NCI-H146 treated with DMSO at 0.1 percent for 48 hours (cell line): ENCODE measurements around the gene TMEM41B.
"Not testable (repeated sequence)": the region's sequence is repeated elsewhere in the genome, so short reads cannot be mapped to it uniquely, and the experiment has no call there.

ENCODE experiments used
- DNase-seq: peaks from one replicate; lab custom pipeline; 2025; ENCODE audit not compliant: unreplicated experiment; lab: John Stamatoyannopoulos, UW

The TMEM41B gene

DNA sequence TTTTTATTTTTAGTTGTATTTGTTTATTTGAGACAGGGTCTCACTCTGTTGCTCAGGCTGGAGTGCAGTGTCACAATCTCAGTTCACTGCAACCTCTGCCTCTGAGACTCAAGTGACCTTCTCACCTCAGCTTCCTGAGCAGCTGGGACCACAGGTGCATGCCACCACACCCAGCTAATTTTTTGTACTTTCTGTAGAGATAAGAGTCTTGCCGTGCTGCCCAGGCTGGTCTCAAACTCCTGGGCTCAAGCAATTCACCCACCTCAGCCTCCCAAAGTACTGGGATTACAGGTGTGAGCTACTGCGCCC lies 53.6 kb downstream of the TMEM41B start:
- not testable (repeated sequence) for DNase-seq

DNA sequence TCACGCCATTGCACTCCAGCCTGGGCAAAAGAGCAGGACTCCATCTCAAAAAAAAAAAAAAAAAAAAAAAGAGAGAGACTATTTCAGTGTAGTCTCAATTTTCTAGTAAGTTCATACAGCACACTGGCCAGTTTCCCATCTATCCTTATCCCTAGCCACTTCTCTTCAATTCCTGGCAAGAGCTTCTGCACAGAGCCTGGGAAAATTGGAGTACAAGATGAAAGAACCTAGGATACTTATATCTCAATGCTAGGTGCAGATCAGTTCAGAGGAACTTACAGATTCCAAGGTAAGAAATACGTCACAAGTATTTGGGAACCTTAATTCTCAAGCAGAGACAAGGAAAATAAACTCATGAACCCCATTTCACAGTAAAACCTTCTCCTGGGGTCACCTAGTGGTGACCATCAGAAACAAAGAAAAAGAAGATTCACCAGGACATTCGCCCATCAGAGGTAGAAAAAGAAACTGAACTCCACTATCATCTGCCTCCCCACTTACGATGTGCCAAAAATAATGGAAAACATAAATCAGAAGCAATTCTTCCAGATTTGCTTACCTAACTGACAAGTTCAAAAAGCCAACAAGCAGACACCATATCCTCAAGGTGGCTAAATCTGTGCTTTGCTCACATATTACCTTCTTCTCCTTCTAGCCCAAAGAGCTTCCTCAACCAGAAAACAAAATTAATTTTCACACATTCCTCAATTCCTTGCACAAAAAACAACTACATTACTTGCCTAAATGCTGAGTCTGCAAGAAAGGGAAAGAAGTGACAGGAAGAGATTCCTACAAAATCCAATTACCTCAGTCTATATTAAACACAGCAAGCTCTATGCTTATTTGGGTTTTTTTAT lies 54.2 kb downstream of the TMEM41B start:
- no peak for DNase-seq

DNA sequence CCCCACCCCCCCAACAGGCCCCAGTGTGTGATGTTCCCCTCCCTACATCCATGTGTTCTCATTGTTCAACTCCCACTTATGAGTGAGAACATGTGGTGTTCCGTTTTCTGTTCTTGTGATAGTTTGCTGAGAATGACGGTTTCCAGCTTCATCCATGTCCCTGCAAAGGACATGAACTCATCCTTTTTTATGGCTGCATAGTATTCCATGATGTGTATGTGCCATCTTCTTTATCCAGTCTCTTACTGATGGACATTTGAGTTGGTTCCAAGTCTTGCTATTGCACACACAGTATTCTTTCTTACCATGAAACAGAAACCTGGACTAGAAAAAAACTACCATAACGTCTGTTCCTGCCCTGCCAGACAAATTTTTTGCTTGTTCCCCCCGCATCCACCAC lies 56.1 kb downstream of the TMEM41B start:
- DNase-seq = not testable (repeated sequence)

DNA sequence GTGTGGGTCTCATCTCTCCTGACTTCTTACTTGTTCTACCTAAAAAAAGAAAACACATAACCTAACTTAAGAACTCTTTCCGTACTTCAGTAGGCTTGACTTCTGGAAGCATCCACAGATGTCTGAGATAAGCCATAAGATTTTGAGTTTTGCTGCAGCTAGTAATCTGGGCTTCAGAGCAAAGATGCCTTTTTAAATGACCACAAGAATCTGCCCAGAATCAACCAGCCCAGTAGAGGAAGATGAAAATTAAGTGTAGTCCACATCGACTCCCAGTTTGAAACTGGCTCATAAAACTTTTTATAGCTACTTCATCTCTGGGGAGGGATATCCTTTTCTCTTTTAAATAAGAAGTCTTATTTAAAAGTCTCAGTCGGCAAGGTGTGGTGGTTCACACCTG lies 60.0 kb downstream of the TMEM41B start:
- DNase-seq = no peak

DNA sequence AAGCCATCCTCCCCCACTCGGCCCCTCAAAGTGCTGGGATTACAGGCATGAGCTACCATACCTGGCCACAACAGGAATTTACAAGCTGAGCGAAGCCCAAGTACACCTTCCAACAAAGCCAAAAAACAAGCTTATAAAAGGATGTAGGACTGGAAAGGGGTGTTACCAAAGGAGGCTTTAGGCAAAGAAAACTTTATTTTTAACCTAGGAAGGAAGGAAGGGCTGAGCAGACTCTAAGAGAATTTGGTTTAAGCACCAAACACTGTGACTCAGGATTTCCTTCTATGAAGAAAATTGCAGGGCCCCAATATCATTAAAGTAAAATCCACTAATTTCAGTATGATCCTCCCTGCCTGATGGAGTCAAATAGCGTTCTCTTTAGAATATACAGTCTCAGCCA lies 61.3 kb downstream of the TMEM41B start:
- DNase-seq = no peak

DNA sequence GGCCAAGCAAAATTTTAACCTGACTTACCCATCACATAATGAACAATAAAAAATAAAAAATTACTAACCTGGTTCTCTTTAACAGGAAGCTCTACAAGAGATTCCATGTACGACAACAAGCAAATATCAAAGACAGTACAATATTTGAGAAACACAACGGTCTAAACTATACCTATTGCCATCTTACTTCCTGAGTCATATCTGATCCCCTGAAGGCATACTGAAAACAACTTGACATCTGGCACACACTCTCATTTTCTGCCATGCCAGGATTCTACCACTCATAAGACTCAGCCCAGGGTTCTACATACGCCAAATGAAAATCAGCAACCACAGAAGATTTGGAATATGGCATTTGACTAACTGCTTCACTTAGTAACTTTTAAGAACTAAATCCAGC lies 63.1 kb downstream of the TMEM41B start:
- DNase-seq = no peak

DNA sequence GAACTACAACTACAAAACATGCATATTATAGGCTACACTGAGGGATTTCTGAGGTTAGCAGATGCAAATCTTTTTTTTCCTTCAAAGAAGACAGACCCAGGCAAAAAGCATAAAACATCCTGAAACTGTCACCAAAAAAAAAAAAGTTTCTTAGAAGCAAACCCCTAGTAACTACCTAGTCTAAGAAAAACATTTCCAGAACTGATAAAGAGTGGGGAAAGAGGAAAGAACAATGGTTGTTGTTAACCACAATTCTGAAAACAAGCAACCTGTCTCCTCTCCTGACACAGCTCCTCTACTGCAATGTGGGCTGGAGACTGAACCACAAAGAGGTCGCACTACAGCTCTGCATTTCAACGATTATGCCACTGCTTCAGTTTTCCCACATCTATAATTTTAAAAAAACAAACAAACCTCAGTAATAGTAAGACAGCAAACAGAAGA lies 64.2 kb downstream of the TMEM41B start:
- no peak for DNase-seq

DNA sequence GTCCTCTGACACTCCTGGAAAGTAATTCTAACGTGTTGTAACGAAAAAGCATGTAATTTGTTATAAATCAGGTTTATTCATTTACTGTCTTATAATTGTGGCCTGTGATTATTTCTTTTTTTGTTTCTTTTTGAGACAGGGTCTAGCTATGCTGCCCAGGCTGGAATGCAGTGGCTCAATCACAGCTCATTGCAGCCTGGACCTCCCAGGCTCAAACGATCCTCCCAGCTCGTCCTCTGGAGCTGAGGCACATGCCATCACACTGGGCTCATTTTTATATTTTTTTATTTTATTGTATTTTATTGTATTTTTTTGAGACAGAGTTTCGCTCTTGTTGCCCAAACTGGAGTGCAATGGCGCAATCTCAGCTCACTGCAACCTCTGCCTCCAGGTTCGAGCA lies 65.1 kb downstream of the TMEM41B start:
- no peak for DNase-seq

DNA sequence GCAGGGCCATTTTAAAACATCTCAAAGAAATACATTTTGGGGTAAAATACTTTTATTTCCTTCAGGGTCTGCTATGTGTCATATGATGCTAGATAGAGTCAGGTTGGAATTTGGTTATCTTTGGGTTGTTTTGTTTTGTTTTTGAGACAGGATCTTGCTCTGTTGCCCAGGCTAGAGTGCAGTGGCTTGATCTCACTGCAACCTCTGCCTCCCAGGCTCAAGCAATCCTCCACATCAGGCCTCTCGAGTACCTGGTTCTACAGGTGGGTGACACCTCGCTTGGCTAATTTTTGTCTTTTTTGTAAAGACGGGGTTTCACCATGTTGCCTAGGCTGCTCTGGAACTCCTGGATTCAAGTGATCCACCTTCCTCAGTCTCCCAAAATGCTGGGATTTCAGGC lies 66.5 kb downstream of the TMEM41B start:
- DNase-seq = no peak

DNA sequence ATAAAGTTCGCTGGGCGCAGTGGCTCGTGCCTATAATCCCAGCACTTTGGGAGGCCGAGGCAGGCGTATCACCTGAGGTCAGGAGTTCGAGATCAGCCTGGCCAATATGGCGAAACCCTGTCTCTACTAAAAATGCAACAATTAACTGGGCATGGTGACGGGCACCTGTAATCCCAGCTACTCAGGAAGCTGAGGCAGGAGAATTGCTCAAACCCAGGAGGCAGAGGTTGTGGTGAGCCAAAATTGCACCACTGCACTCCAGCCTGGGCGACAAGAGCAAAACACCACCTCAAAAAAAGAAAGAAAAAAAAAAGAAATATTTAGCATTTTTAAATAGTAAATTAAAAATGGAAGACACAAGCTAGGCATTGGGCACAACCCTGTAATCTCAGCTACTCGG lies 78.2 kb downstream of the TMEM41B start:
- DNase-seq = not testable (repeated sequence)

DNA sequence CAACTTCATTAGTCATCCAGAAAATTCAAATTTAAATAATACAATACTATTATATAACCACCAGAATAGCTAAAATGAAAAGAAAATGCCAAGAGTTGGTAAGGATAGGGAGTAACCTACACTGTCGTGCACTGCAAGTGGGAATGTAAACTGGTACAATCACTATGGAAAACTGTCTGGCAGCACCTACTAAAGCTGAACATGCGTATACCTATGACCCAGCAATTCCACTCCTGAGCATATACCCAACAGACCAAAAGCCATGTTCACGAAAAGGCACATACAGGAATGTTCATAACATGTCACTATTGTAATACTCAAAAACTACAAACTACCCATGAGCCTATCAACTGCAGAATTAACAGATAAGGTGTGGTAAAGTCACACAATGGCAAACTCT lies 81.9 kb downstream of the TMEM41B start:
- no peak for DNase-seq

DNA sequence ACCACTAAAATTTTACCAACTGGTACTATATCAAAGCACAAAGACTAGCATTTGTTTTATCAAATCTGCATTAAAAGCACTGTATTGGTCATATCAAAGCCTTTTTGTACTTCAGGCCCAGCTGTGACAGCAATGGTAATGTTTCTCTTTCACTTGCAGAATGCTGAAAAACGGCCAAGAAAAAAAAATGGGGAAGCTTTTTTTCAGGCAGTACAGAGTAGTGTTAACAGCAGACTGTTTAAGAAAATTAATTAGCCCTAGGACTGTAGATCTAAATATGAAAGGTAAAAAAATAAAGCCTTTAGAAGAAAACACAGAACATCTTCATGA lies 82.6 kb downstream of the TMEM41B start:
- no peak for DNase-seq
